ENCODE results near the gene RBM42. TPM values are rescaled to one million over a fixed set of nuclear protein-coding genes. Genes with fewer than 3 reads are reported as not detected.

The RBM42 gene
- total and polyA plus RNA-seq, 9 of the 15 experiments (the other 6 are each of a cell fraction or from before 2014, with no cell fraction given): 5.7 to 149 (median 32.4) TPM

GRCh38 chr19:35612559-35613321 lies 16.1 kb upstream of the RBM42 start, which contains the start of gene HAUS5 (continued):
- TF ChIP-seq CHD7 (IDR thresholded peaks at IDR 0.05; ENCODE audit: low read depth, low read length) (no peak), KAT8 (IDR thresholded peaks at IDR 0.05; ENCODE audit: low read depth) (no peak), RBFOX2 (IDR thresholded peaks at IDR 0.05; ENCODE audit: low read depth, low read length) (peak; percentile 96), BCLAF1 (IDR thresholded peaks at IDR 0.05; ENCODE audit: borderline replicate concordance in 1 of 2, control insufficient read depth in 1 of 2, low read depth in 2 of 2, low read length in 1 of 2) (no peak), NFIX (CRISPR knock-in tag; IDR thresholded peaks at IDR 0.05; ENCODE audit: low read depth) (peak; percentile 61)

All from K562 (cell line).